KMS-11 (cell line): ENCODE measurements around the gene TMEM38A.

Source experiments
- H2AFZ ChIP-seq: fragments of 200-600 bp; sonication (generic); 2 replicates; pipeline ENCODE4 v1.6.1; 2016; ENCODE audit warnings: antibody characterized with exemption, mixed run types, low read depth
- H3K27ac ChIP-seq: fragments of 200-600 bp; sonication (generic); 2 replicates; pipeline ENCODE4 v1.6.1; 2016; ENCODE audit warnings: mild to moderate bottlenecking, mixed run types
- H3K27me3 ChIP-seq: fragments of 200-600 bp; sonication (generic); 2 replicates; pipeline ENCODE4 v1.6.1; 2017; ENCODE audit warnings: mild to moderate bottlenecking, low read depth, mixed run types, moderate library complexity; ENCODE audit not compliant: insufficient read depth
- H3K36me3 ChIP-seq: fragments of 200-600 bp; sonication (generic); 2 replicates; pipeline ENCODE4 v1.6.1; 2017; ENCODE audit warnings: mild to moderate bottlenecking, mixed run types; ENCODE audit not compliant: insufficient read depth
- H3K4me1 ChIP-seq: fragments of 200-600 bp; sonication (generic); 2 replicates; pipeline ENCODE4 v1.6.1; 2016; ENCODE audit warnings: mild to moderate bottlenecking, low read depth, mixed run types; ENCODE audit not compliant: poor library complexity, severe bottlenecking
- H3K4me2 ChIP-seq: fragments of 200-600 bp; sonication (generic); 2 replicates; pipeline ENCODE4 v1.7.0; 2016; ENCODE audit warnings: mild to moderate bottlenecking, mixed run types
- H3K4me3 ChIP-seq: fragments of 200-600 bp; sonication (generic); IDR thresholded peaks from 2 replicates; pipeline ENCODE4 v1.6.1; 2017; ENCODE audit warnings: low read depth, low read length, mixed read lengths; ENCODE audit not compliant: insufficient read depth
- H3K79me2 ChIP-seq: fragments of 200-600 bp; sonication (generic); 2 replicates; pipeline ENCODE4 v1.6.1; 2016; ENCODE audit warnings: low read depth, mixed run types; ENCODE audit not compliant: insufficient read depth
- H3K9ac ChIP-seq: fragments of 200-600 bp; sonication (generic); 2 replicates; pipeline ENCODE4 v1.6.1; 2016; ENCODE audit warnings: mild to moderate bottlenecking, mixed run types
- H4K20me1 ChIP-seq: fragments of 200-600 bp; sonication (generic); 2 replicates; pipeline ENCODE4 v1.6.1; 2016; ENCODE audit warnings: mild to moderate bottlenecking, mixed run types; ENCODE audit not compliant: insufficient read depth
- TF ChIP-seq, protein P1 (sequence below): fragments of 200-600 bp; sonication (generic); conservative IDR thresholded peaks from 2 replicates; pipeline ENCODE4 v1.6.1; 2017; ENCODE audit warnings: low read depth, mild to moderate bottlenecking, antibody characterized with exemption, low read length, moderate library complexity, mixed read lengths

TMEM38A gene

DNA sequence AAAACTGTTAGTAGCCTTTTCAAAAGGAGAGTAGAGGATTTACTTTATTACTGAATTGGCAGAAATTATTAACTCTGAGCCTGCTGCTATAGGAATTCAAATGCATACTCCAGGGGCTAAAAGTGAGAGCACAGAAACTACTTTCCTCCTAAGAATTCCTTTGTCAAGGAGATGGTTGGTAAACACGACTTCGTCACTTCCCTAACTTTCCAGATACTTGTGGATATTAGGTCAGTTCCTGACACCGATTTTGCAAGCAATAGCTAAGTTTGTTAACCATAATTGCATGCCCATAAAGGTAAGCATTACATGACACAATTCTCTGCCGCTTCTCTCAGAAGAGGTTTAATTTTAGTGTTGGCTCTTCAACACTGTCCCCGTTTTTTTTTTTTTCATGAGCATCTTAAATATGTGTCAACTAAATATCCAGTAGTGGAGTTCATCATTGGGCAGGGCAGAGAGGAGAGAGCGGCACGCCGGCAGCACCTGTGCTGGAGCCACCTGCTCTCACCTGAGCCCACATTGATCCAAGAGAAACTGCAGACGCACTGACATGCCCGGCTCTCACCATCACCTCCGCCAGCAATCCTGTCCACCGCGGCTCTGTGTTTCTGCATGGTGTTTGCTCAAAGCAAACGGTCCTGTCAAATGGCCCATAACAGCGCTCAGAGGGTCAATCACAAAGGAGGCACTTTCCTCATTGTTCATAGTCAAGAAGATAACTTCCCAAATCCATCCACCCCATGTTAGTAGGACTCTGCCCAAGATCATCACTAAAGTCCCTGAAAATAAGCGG lies 35.6 kb upstream of the TMEM38A start:
- Histone ChIP-seq H3K9ac (no peak overlapping the region), H3K4me1 (peaks cover 51% of the 10 kb centered on the region), H3K27me3 (no peaks in the 10 kb centered on the region), H3K4me3 (no peak overlapping the region), H3K36me3 (no peaks in the 10 kb centered on the region), H4K20me1 (peaks cover 31% of the 10 kb centered on the region; the same call in 1 of the 2 replicates), H3K4me2 (peak overlapping the region; percentile 93; the same call in 1 of the 2 replicates), H2AFZ (no peak overlapping the region), H3K27ac (no peak overlapping the region), H3K79me2 (peaks cover 75% of the 10 kb centered on the region)
- TF ChIP-seq, protein P1, sequence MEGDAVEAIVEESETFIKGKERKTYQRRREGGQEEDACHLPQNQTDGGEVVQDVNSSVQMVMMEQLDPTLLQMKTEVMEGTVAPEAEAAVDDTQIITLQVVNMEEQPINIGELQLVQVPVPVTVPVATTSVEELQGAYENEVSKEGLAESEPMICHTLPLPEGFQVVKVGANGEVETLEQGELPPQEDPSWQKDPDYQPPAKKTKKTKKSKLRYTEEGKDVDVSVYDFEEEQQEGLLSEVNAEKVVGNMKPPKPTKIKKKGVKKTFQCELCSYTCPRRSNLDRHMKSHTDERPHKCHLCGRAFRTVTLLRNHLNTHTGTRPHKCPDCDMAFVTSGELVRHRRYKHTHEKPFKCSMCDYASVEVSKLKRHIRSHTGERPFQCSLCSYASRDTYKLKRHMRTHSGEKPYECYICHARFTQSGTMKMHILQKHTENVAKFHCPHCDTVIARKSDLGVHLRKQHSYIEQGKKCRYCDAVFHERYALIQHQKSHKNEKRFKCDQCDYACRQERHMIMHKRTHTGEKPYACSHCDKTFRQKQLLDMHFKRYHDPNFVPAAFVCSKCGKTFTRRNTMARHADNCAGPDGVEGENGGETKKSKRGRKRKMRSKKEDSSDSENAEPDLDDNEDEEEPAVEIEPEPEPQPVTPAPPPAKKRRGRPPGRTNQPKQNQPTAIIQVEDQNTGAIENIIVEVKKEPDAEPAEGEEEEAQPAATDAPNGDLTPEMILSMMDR = no peak

DNA sequence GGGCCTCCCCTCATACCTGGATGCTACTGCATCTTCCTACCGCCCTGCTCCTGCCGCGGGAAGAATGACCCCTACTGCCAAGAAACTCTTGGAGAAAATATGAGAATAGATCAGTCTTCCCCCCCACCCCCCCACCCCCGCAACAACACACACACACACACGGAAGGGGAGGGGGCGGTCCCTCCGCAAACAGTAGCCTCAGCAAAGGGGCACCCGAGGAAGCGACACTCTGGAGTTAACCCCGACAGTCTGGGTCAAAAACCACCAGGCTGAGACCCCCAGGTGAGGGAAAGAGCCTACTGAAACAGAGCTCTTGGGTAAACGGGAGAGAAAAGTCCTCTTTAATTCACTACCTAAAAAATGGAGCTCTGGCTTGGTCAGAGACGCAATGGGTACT lies 34.1 kb upstream of the TMEM38A start:
- Histone ChIP-seq H3K27me3 (no peaks in the 10 kb centered on the region), H4K20me1 (peaks cover 18% of the 10 kb centered on the region; the same call in 1 of the 2 replicates), H3K4me3 (no peak overlapping the region), H3K27ac (peak overlapping the region; percentile 44), H2AFZ (no peak overlapping the region), H3K79me2 (peaks cover 68% of the 10 kb centered on the region), H3K4me1 (peaks cover 53% of the 10 kb centered on the region), H3K36me3 (no peaks in the 10 kb centered on the region), H3K9ac (peak overlapping the region; percentile 72; the same call in 1 of the 2 replicates), H3K4me2 (peak overlapping the region; percentile 93)
- TF ChIP-seq, protein P1 = no peak

DNA sequence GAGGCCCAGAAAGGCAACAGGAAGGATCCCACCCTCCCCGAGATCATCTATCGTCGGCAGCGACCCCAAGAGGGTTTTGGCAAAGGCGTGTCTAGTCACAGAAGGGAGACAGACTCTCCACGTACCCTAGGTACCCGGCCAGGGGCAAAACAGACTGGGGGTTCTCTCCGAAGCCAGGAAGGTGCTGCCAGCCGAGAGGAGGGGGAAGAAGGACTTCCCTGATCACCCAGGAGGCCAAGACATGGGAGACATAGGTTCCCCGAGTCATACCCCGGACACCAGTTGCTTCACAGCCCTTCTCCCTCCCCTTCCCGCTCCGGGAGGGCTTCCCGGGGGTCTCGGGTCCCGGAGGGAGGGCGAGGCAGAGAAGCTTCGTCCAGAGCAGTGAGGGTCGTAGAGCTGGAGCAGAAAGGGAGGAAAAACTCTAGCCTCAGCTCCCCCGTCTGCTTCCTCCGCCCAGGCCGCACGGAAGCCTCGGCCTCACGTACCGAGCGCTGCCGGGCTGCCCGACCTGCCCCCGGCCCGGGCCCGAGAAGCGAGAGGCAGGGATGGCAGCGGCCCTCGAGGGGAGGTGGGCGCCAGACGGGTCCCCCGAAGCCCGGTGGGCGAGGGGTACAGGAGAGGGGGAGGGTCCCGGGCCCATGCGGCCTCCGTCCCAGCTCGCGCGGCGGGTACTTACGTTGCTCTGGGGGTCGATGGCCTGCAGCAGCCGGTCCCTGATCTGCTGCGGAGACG lies 33.6 kb upstream of the TMEM38A start:
- Histone ChIP-seq H3K79me2 (peaks cover 63% of the 10 kb centered on the region), H2AFZ (no peak overlapping the region), H3K4me1 (peaks cover 59% of the 10 kb centered on the region), H4K20me1 (peaks cover 12% of the 10 kb centered on the region; the same call in 1 of the 2 replicates), H3K27me3 (no peaks in the 10 kb centered on the region), H3K27ac (peak overlapping the region; percentile 44), H3K4me2 (peak overlapping the region; percentile 86), H3K9ac (peak overlapping the region; percentile 72), H3K36me3 (no peaks in the 10 kb centered on the region), H3K4me3 (no peak overlapping the region)
- TF ChIP-seq, protein P1 = no peak

DNA sequence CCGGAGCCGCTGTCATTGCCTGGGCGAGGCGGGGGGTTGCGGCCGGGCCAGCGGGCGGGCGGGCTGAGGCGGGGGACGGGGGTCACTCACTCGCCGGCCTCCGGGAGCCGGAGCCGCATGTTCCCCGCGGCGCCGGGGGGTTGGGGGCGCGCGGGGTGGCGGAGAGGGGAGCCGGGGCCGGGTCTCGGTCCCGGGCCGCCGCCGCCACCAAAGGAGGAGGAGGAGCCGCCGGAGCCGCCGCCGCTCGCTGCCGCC lies 33.1 kb upstream of the TMEM38A start:
- Histone ChIP-seq H3K27ac (peak overlapping the region; percentile 44), H3K9ac (peak overlapping the region; percentile 72), H3K4me2 (peak overlapping the region; percentile 86; the same call in 1 of the 2 replicates), H4K20me1 (peaks cover 12% of the 10 kb centered on the region; the same call in 1 of the 2 replicates), H3K79me2 (peaks cover 61% of the 10 kb centered on the region), H3K4me1 (peaks cover 64% of the 10 kb centered on the region), H2AFZ (no peak overlapping the region), H3K36me3 (no peaks in the 10 kb centered on the region), H3K4me3 (no peak overlapping the region), H3K27me3 (no peaks in the 10 kb centered on the region)
- TF ChIP-seq, protein P1 = no peak
